HL-60 (cell line): ENCODE results near the gene LRFN4.

Experiments used
- DNase-seq, 2 experiments: peaks; one replicate each; pipeline ENCODE4 v3.0.0-alpha.2; 2010 to 2020; ENCODE audit warnings: low read depth in 1 of 2, low spot score in 1 of 2
- H3K27ac ChIP-seq: fragments of 250-450 bp; sonication (Bioruptor Pico); replicated peaks from 2 replicates; pipeline ENCODE4 v1.5.1; 2020; ENCODE audit warnings: mild to moderate bottlenecking, moderate library complexity
- H3K27me3 ChIP-seq: fragments of 250-450 bp; sonication (Bioruptor Pico); 2 replicates; pipeline ENCODE4 v1.5.1; 2021; ENCODE audit warnings: mild to moderate bottlenecking, moderate library complexity; ENCODE audit not compliant: insufficient read depth, poor library complexity, severe bottlenecking
- H3K4me3 ChIP-seq: replicated peaks from 2 replicates; pipeline ENCODE4 v1.5.1; 2011; ENCODE audit warnings: mild to moderate bottlenecking, control low read depth, low read length; ENCODE audit not compliant: insufficient read depth
- GABPA ChIP-seq: IDR thresholded peaks from 2 replicates; pipeline ENCODE4 v1.6.1; 2012; ENCODE audit warnings: low read depth
- POLR2AphosphoS5 ChIP-seq: IDR thresholded peaks from 2 replicates; pipeline ENCODE4 v1.6.1; 2012; ENCODE audit warnings: low read depth
- REST ChIP-seq: IDR thresholded peaks from 2 replicates; pipeline ENCODE4 v1.6.1; 2012; ENCODE audit warnings: low read depth; ENCODE audit not compliant: insufficient replicate concordance
- SPI1 ChIP-seq: IDR thresholded peaks from 2 replicates; pipeline ENCODE4 v1.6.1; 2012; ENCODE audit warnings: low read depth, mild to moderate bottlenecking, borderline replicate concordance
- TF ChIP-seq, protein P1 (sequence below): IDR thresholded peaks from one replicate; pipeline ENCODE4 v1.5.1; 2011; ENCODE audit warnings: low read length, control low read depth, inconsistent platforms; ENCODE audit not compliant: insufficient read depth

LRFN4 gene

GRCh38 chr11:66854231-66854661, 2.6 kb upstream of the LRFN4 start:
- H3K27ac ChIP-seq, result no peak overlapping the region
- TF ChIP-seq, protein P1, sequence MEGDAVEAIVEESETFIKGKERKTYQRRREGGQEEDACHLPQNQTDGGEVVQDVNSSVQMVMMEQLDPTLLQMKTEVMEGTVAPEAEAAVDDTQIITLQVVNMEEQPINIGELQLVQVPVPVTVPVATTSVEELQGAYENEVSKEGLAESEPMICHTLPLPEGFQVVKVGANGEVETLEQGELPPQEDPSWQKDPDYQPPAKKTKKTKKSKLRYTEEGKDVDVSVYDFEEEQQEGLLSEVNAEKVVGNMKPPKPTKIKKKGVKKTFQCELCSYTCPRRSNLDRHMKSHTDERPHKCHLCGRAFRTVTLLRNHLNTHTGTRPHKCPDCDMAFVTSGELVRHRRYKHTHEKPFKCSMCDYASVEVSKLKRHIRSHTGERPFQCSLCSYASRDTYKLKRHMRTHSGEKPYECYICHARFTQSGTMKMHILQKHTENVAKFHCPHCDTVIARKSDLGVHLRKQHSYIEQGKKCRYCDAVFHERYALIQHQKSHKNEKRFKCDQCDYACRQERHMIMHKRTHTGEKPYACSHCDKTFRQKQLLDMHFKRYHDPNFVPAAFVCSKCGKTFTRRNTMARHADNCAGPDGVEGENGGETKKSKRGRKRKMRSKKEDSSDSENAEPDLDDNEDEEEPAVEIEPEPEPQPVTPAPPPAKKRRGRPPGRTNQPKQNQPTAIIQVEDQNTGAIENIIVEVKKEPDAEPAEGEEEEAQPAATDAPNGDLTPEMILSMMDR, result no peak
- TF ChIP-seq REST, result no peak
- TF ChIP-seq SPI1, result no peak
- no peaks in the 10 kb centered on the region for H3K27me3 ChIP-seq
- no peak overlapping the region for H3K4me3 ChIP-seq
- DNase-seq, result no peak

DNA sequence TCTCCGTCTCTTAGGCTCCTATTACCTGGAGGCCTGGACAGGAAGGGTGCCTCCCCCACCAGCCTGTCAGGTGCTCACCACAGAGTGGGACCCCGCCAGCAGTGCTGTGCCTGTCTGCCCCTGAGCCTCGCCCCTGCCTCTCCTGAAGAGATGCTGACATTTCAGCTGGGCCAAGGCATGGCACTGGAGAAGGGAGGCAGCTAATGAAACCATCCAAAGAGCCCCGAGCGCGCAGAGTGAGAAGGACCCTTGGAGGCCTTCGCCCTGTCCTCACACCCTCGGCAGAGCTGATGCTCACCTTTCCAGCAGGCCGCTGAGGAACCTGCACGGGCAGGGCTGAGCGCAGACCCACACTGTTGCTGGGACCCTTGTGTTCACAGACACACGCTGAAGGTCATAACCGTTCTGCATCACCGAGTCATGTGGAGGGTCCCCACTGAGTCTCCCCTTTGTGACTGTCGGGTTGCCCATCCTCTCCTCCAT, 2.1 kb upstream of the LRFN4 start:
- DNase-seq, result no peak
- H3K4me3 ChIP-seq, result no peak overlapping the region
- no peaks in the 10 kb centered on the region for H3K27me3 ChIP-seq
- no peak for TF ChIP-seq POLR2AphosphoS5
- no peak for TF ChIP-seq SPI1
- TF ChIP-seq, protein P1, result no peak
- no peak for TF ChIP-seq GABPA
- TF ChIP-seq REST, result no peak
- H3K27ac ChIP-seq, result no peak overlapping the region

GRCh38 chr11:66855574-66856495, 1.0 kb upstream of the LRFN4 start:
- H3K27ac ChIP-seq, result peak overlapping the region; percentile 96
- H3K27me3 ChIP-seq, result no peaks in the 10 kb centered on the region
- DNase-seq, result peak; percentile 84 to 93
- TF ChIP-seq, protein P1, result no peak
- TF ChIP-seq GABPA (peak; percentile 38; the same call in 1 of the 2 replicates), REST (no peak), SPI1 (peak; percentile 79; the same call in 1 of the 2 replicates), POLR2AphosphoS5 (peak; percentile 87)
- peak overlapping the region; percentile 76 for H3K4me3 ChIP-seq
